ENCODE data around the gene TLR5.

The TLR5 gene

DNA sequence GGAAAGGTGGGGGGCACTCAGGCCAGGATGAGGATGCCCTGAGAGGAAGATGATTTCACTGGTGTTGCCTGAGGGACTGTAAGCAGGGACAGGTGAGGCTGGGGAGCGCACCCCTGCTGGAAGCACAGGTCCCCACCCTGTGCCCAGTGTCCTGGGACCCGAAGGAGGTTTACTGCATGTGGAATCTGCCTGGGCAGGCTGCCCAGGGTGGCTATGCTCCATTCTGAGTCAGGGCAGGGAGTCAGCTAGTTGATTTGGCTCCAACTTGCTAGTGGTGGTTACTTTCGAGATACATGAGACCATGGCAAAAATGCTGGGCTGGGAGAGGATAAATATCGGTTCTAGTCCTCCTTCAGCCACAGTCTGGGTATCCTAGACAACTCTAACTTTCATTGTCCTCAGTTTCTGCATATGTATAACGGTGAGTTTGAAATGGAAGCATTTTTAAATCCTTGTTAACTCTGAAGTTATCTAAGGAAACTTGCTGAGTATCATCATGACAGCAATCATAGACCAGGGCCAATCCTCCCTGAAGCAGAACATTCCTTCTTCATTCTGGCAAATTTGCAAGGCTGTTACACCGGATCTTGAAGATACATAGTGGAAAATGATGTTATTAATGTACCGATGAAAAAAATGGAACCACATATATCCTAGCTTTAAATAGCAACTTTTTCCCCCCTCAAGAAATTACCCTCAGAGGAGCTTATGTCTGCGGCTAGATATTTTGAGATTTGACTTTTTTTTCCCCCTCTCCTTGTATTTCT, 7.7 kb downstream of the TLR5 start:
- TF ChIP-seq, protein P1, sequence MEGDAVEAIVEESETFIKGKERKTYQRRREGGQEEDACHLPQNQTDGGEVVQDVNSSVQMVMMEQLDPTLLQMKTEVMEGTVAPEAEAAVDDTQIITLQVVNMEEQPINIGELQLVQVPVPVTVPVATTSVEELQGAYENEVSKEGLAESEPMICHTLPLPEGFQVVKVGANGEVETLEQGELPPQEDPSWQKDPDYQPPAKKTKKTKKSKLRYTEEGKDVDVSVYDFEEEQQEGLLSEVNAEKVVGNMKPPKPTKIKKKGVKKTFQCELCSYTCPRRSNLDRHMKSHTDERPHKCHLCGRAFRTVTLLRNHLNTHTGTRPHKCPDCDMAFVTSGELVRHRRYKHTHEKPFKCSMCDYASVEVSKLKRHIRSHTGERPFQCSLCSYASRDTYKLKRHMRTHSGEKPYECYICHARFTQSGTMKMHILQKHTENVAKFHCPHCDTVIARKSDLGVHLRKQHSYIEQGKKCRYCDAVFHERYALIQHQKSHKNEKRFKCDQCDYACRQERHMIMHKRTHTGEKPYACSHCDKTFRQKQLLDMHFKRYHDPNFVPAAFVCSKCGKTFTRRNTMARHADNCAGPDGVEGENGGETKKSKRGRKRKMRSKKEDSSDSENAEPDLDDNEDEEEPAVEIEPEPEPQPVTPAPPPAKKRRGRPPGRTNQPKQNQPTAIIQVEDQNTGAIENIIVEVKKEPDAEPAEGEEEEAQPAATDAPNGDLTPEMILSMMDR (IDR thresholded peaks at IDR 0.05; ENCODE audit: control extremely low read depth, extremely low read depth, low read depth, missing control alignments): no peak
- no peak for DNase-seq (ENCODE audit: extremely low spot score)
- CTCF ChIA-PET: interaction anchor here (0.9 to 7.3 kb wide), 5 partner anchors 9 to 46 kb away, joined by 3 to 107 read pairs (median 11); partner anchors contain the start of gene TLR5
- POLR2A ChIA-PET: no interaction called here

DNA sequence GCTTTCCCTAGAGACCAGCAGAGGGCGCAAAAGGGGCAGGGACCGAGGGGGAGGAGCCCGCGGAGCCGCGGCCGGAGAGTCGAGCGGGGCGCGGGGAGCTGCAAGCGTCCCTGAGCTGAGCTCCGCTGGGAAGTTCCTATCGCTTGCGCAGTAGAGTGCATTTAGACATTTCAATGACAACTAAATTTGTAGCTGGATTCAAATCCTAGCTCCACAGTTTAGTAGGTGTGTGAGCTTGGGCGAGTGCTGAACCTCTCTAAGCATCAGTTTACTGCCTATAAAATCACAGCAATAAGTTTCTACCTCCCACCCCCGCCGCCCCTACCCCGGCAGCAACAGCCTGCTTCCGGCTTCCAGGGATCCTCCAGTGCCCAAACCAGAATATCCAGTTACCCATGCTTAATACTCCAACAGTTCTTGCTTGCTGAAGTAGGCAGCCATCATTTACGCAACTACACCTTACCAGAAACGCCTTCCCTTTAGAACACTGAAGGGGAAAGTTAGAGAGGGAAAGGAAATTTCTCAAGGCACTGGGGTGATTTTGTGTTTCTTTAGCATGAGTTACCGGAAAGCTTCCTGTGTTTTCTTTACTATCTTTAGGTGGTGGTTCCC, 9.1 kb downstream of the TLR5 start:
- ChIA-PET POLR2A (no interaction called here), CTCF (interaction anchor here (0.7 to 7.3 kb wide), 41 partner anchors 10 to 1789 kb away, joined by 3 to 107 read pairs (median 4); partner anchors contain the start of gene TLR5)
- TF ChIP-seq, protein P1 (IDR thresholded peaks at IDR 0.05; ENCODE audit: control extremely low read depth, extremely low read depth, low read depth, missing control alignments): peak; percentile 94
- peak; percentile 88 for DNase-seq (ENCODE audit: extremely low spot score)

DNA sequence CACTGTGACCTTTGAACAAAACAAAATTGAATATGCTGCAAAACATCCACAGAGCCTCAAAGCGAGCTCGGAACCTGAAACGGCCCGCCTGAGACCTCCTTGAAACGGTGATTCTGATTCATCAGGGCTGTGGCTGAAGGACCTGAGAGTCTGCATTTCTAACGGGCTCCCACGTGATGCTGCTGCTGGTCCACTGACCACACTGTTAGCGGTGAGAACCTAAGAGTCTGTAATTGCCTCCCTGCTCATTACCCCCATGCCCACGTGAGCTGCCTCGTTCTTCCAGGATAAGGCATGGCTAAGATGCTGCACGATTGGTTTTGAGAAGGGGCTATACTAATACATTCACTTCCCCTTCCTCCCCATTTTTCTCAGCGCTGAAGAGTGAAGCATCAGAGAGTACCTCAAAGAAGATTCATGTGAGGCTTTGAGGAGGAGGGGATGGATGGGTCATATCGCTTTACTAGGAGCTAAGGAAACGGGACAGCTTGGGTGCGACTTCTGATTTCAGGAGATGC, 9.7 kb downstream of the TLR5 start:
- ChIA-PET POLR2A (no interaction called here), CTCF (interaction anchor here (0.7 to 7.3 kb wide), 40 partner anchors 9 to 1789 kb away, joined by 3 to 107 read pairs (median 4); partner anchors contain the start of gene TLR5)
- no peak for DNase-seq (ENCODE audit: extremely low spot score)
- TF ChIP-seq, protein P1 (IDR thresholded peaks at IDR 0.05; ENCODE audit: control extremely low read depth, extremely low read depth, low read depth, missing control alignments): peak; percentile 20

DNA sequence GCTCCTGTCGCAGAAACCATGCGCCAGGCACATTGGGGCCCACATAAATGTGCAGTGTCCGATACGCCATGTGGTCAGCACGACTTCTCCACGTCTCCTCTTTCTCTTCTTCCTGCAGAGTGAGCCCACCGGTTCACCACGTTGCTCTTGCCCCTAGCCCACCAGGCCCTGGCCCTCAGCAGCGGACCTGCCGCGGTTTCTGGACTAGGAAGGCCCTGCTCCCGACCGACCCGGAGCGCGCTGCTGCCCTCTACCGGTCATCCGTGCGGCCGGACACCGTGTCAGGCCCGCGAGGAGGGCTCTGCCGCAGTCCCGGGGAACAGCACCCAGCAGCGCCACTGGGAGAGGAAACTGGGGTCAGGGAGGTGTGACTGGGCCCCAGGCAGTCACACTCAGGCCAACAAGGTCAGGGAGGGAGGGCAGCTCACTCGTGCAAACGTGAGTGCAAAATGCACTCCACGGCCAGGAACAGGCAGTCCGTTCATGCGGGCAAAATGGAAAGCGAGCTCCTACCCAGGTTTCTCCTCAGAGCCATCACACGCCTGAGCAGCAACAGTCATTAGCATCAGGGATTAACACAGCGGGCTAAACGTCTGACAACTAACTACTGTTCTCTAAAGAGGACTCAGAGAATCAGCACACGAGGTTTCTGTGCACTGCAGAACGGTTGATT, 13.7 kb downstream of the TLR5 start:
- peak; percentile 70 for DNase-seq (ENCODE audit: extremely low spot score)
- ChIA-PET POLR2A (no interaction called here), CTCF (interaction anchor here (0.6 to 2.2 kb wide), 11 partner anchors 8 to 664 kb away, joined by 3 to 8 read pairs (median 3); no protein-coding TSS in a partner anchor)
- TF ChIP-seq, protein P1 (IDR thresholded peaks at IDR 0.05; ENCODE audit: control extremely low read depth, extremely low read depth, low read depth, missing control alignments): peak; percentile 80

DNA sequence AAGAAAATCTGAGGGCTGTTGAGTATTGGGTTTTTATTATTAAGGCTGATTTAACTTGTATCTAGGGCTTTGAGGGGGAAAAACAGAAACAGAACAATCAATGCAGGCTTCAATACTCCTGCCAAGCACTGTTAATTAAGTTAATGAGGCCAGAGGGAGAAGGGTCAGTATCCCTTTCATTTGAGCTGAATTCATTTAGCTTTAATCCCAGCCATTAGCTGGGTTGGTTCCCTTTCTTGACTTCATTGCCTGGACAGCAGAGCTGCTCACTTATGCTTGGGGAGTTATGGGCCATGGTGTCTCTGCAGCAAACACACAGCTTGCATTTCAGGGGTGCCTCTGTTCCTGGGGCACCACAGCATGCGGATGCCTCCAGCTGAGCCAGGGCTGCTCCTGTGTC, 16.3 kb downstream of the TLR5 start:
- TF ChIP-seq, protein P1 (IDR thresholded peaks at IDR 0.05; ENCODE audit: control extremely low read depth, extremely low read depth, low read depth, missing control alignments): no peak
- POLR2A ChIA-PET: no interaction called here
- no peak for DNase-seq (ENCODE audit: extremely low spot score)
- CTCF ChIA-PET: interaction anchor here (8.1 kb wide), 1 partner anchor 8 kb away, joined by 107 read pairs; no protein-coding TSS in a partner anchor

DNA sequence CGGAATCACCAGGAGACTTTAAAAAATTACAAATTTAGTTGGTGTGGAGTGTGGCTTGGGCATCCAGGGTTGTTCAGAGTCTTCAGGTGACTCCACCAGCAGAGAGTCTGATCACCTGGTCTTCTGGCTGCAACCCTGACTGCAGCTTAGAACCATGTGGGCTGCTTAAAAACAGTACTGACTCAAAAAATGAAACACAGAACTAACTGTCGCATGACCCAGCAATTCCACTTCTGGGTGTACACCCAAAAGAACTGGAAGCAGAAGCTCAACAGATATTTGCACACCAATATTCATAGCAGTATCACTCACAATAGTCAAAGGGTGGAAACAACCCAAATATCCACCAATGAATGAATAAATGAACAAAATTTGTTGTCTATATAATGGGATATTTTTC, 17.3 kb downstream of the TLR5 start:
- ChIA-PET POLR2A (no interaction called here), CTCF (interaction anchor here (8.1 kb wide), 1 partner anchor 9 kb away, joined by 107 read pairs; no protein-coding TSS in a partner anchor)
- TF ChIP-seq, protein P1 (IDR thresholded peaks at IDR 0.05; ENCODE audit: control extremely low read depth, extremely low read depth, low read depth, missing control alignments): no peak
- no peak for DNase-seq (ENCODE audit: extremely low spot score)

Data from GM10248 (cell line).